Measurements from ENCODE around the gene PPAT.

PPAT gene

GRCh38 chr4:56414135-56414670 lies 21.2 kb downstream of the PPAT start:
- no peak for TF ChIP-seq CTCF (IDR thresholded peaks at IDR 0.05; ENCODE audit: control extremely low read depth, extremely low read depth, low read depth, missing control alignments)
- CTCF ChIA-PET = interaction anchor here (2.4 kb wide), 1 partner anchor 9 kb away, joined by 5 read pairs; no protein-coding TSS in a partner anchor
- POLR2A ChIA-PET = no interaction called here
- no peak for DNase-seq (ENCODE audit: extremely low spot score)

GRCh38 chr4:56410247-56411062 lies 25.0 kb downstream of the PPAT start:
- CTCF ChIA-PET = interaction anchor here (0.6 to 1.6 kb wide), 3 partner anchors 13 to 15 kb away, joined by 3 to 5 read pairs (median 3); no protein-coding TSS in a partner anchor
- no peak for DNase-seq (ENCODE audit: extremely low spot score)
- POLR2A ChIA-PET = interaction anchor here (1.0 kb wide), 1 partner anchor 23 kb away, joined by 3 read pairs; the partner anchor contains the start of gene AASDH
- no peak for TF ChIP-seq CTCF (IDR thresholded peaks at IDR 0.05; ENCODE audit: control extremely low read depth, extremely low read depth, low read depth, missing control alignments)

- POLR2A ChIA-PET = no interaction called here
- CTCF ChIA-PET = interaction anchor here (1.1 to 1.6 kb wide), 2 partner anchors 14 to 16 kb away, joined by 3 to 5 read pairs; no protein-coding TSS in a partner anchor
- TF ChIP-seq CTCF (IDR thresholded peaks at IDR 0.05; ENCODE audit: control extremely low read depth, extremely low read depth, low read depth, missing control alignments) = no peak
- no peak for DNase-seq (ENCODE audit: extremely low spot score)
These were observed 25.8 kb downstream of the PPAT start for GRCh38 chr4:56409511-56410090.

GRCh38 chr4:56408978-56409377 lies 26.4 kb downstream of the PPAT start:
- no peak for DNase-seq (ENCODE audit: extremely low spot score)
- ChIA-PET POLR2A (no interaction called here), CTCF (interaction anchor here (1.1 kb wide), 1 partner anchor 21 kb away, joined by 3 read pairs; no protein-coding TSS in a partner anchor)
- TF ChIP-seq CTCF (IDR thresholded peaks at IDR 0.05; ENCODE audit: control extremely low read depth, extremely low read depth, low read depth, missing control alignments) = no peak

GRCh38 chr4:56406151-56406550 lies 29.3 kb downstream of the PPAT start:
- POLR2A ChIA-PET = no interaction called here
- TF ChIP-seq CTCF (IDR thresholded peaks at IDR 0.05; ENCODE audit: control extremely low read depth, extremely low read depth, low read depth, missing control alignments) = no peak
- CTCF ChIA-PET = interaction anchor here (2.3 to 5.6 kb wide), 2 partner anchors 17 to 19 kb away, joined by 10 to 36 read pairs; partner anchors contain the start of gene AASDH
- DNase-seq (ENCODE audit: extremely low spot score) = no peak

- CTCF ChIA-PET = interaction anchor here (0.9 to 5.6 kb wide), 7 partner anchors 11 to 139 kb away, joined by 3 to 36 read pairs (median 4); partner anchors contain the start of genes AASDH and PAICS
- no peak for TF ChIP-seq CTCF (IDR thresholded peaks at IDR 0.05; ENCODE audit: control extremely low read depth, extremely low read depth, low read depth, missing control alignments)
- POLR2A ChIA-PET = no interaction called here
- no peak for DNase-seq (ENCODE audit: extremely low spot score)
These were observed 30.4 kb downstream of the PPAT start for GRCh38 chr4:56405016-56405415.
